HEK293 (cell line): Measurements from ENCODE around the gene LIPA.
A peak's percentile ranks its signal among the peaks of the same experiment; 100 is the strongest.

Experiments
- CTCF ChIA-PET: fragments of 350-600 bp; formaldehyde crosslinking; extraction: SDS; loops from one replicate; lab custom pipeline; 2021; ENCODE audit warnings: antibody characterized with exemption; lab: Yijun Ruan, JAX
- POLR2A ChIA-PET: fragments of 300-600 bp; formaldehyde crosslinking; extraction: SDS; loops from one replicate; lab custom pipeline; 2020; ENCODE audit warnings: antibody characterized with exemption, inconsistent platforms; lab: Yijun Ruan, JAX
- H3K27ac ChIP-seq: fragments of 200-500 bp; sonication (Bioruptor generic); 2 replicates; pipeline ENCODE4 v1.5.1; 2014; ENCODE audit warnings: low read depth, low read length, control low read depth, inconsistent platforms; ENCODE audit errors: extremely low read depth
- H3K36me3 ChIP-seq, 2 experiments: fragments of 200-500 bp in 1 of 2; sonication (Bioruptor generic) in 1 of 2; 1 replicate in 1 of 2; 2 replicates in 1 of 2; pipeline ENCODE4 v1.5.1; 2014 to 2017; ENCODE audit warnings: inconsistent platforms in 2 of 2, low read length in 2 of 2; ENCODE audit not compliant: control insufficient read depth in 2 of 2, insufficient read depth in 1 of 2
- H3K4me1 ChIP-seq: fragments of 200-500 bp; sonication (Bioruptor generic); 2 replicates; pipeline ENCODE4 v1.5.1; 2014; ENCODE audit warnings: mild to moderate bottlenecking, low read length, inconsistent platforms; ENCODE audit not compliant: control insufficient read depth, insufficient read depth
- H3K4me3 ChIP-seq: 2 replicates; pipeline ENCODE4 v1.5.1; 2011; ENCODE audit warnings: low read depth, mild to moderate bottlenecking, control low read depth, low read length, moderate library complexity
- H3K9me3 ChIP-seq: fragments of 200-500 bp; sonication (Bioruptor generic); 2 replicates; pipeline ENCODE4 v1.5.1; 2014; ENCODE audit warnings: low read depth, low read length, inconsistent platforms; ENCODE audit not compliant: control insufficient read depth, insufficient read depth
- EGR2 ChIP-seq: fragments of 450-650 bp; formaldehyde crosslinking; IDR thresholded peaks from 2 replicates; pipeline ENCODE4 v1.5.1; 2016; ENCODE audit warnings: low read depth, missing biosample characterization, missing genetic modification characterization
- FEZF1 ChIP-seq: fragments of 450-650 bp; formaldehyde crosslinking; IDR thresholded peaks from 2 replicates; pipeline ENCODE4 v1.5.1; 2016; ENCODE audit warnings: missing biosample characterization, missing genetic modification characterization
- GLIS2 ChIP-seq: fragments of 450-650 bp; formaldehyde crosslinking; IDR thresholded peaks from 2 replicates; pipeline ENCODE4 v1.5.1; 2016; ENCODE audit warnings: missing biosample characterization, missing genetic modification characterization
- HOXD13 ChIP-seq: sonication (generic); formaldehyde crosslinking; IDR thresholded peaks from 2 replicates; pipeline ENCODE4 v1.8.0; 2022; ENCODE audit warnings: missing genetic modification reagents, borderline replicate concordance
- KLF16 ChIP-seq: fragments of 450-650 bp; formaldehyde crosslinking; IDR thresholded peaks from 2 replicates; pipeline ENCODE4 v1.5.1; 2017; ENCODE audit warnings: missing biosample characterization, missing genetic modification characterization
- SP2 ChIP-seq: fragments of 450-650 bp; formaldehyde crosslinking; IDR thresholded peaks from 2 replicates; pipeline ENCODE4 v1.5.1; 2016; ENCODE audit warnings: missing biosample characterization, missing genetic modification characterization
- ZBTB8A ChIP-seq: fragments of 450-650 bp; formaldehyde crosslinking; IDR thresholded peaks from 2 replicates; pipeline ENCODE4 v1.5.1; 2016; ENCODE audit warnings: missing biosample characterization, missing genetic modification characterization
- ZFP37 ChIP-seq: fragments of 450-650 bp; formaldehyde crosslinking; IDR thresholded peaks from 2 replicates; pipeline ENCODE4 v1.5.1; 2016; ENCODE audit warnings: missing biosample characterization, missing genetic modification characterization
- ZNF202 ChIP-seq: fragments of 450-650 bp; formaldehyde crosslinking; IDR thresholded peaks from 2 replicates; pipeline ENCODE4 v1.5.1; 2016; ENCODE audit warnings: missing biosample characterization, missing genetic modification characterization, borderline replicate concordance
- ZNF214 ChIP-seq: fragments of 450-650 bp; formaldehyde crosslinking; IDR thresholded peaks from 2 replicates; pipeline ENCODE4 v1.5.1; 2017; ENCODE audit warnings: missing biosample characterization, mild to moderate bottlenecking, missing genetic modification characterization, borderline replicate concordance
- ZNF341 ChIP-seq: fragments of 450-650 bp; formaldehyde crosslinking; IDR thresholded peaks from 2 replicates; pipeline ENCODE4; 2016; ENCODE audit warnings: low read depth, missing biosample characterization, missing genetic modification characterization
- ZNF394 ChIP-seq: fragments of 450-650 bp; formaldehyde crosslinking; IDR thresholded peaks from 2 replicates; pipeline ENCODE4 v1.5.1; 2016; ENCODE audit warnings: missing biosample characterization, missing genetic modification characterization, mild to moderate bottlenecking, moderate library complexity, borderline replicate concordance
- ZNF521 ChIP-seq: fragments of 450-650 bp; formaldehyde crosslinking; IDR thresholded peaks from 2 replicates; pipeline ENCODE4 v1.5.1; 2017; ENCODE audit warnings: missing biosample characterization, mild to moderate bottlenecking, missing genetic modification characterization
- ZNF549 ChIP-seq: fragments of 450-650 bp; IDR thresholded peaks from 2 replicates; pipeline ENCODE4 v1.5.1; 2018; ENCODE audit warnings: missing biosample characterization, missing genetic modification characterization, mild to moderate bottlenecking, inconsistent platforms, moderate library complexity
- ZNF658 ChIP-seq: fragments of 450-650 bp; formaldehyde crosslinking; IDR thresholded peaks from 2 replicates; pipeline ENCODE4; 2016; ENCODE audit warnings: missing biosample characterization, missing genetic modification characterization
- ZNF660 ChIP-seq: fragments of 450-650 bp; IDR thresholded peaks from 2 replicates; pipeline ENCODE4 v1.5.1; 2018; ENCODE audit warnings: missing biosample characterization, mild to moderate bottlenecking, missing genetic modification characterization
- ZNF76 ChIP-seq: fragments of 450-650 bp; formaldehyde crosslinking; IDR thresholded peaks from 2 replicates; pipeline ENCODE4; 2016; ENCODE audit warnings: low read depth, missing biosample characterization, missing genetic modification characterization, borderline replicate concordance
- ZNF776 ChIP-seq: fragments of 450-650 bp; formaldehyde crosslinking; IDR thresholded peaks from 2 replicates; pipeline ENCODE4 v1.5.0; 2017; ENCODE audit warnings: missing biosample characterization, missing genetic modification characterization, borderline replicate concordance
- ZSCAN16 ChIP-seq: fragments of 450-650 bp; formaldehyde crosslinking; IDR thresholded peaks from 2 replicates; pipeline ENCODE4 v1.5.1; 2016; ENCODE audit warnings: missing biosample characterization, missing genetic modification characterization
- ZSCAN30 ChIP-seq: fragments of 450-650 bp; IDR thresholded peaks from 2 replicates; pipeline ENCODE4 v1.5.1; 2018; ENCODE audit warnings: missing biosample characterization, mild to moderate bottlenecking, missing genetic modification characterization, moderate library complexity
- TF ChIP-seq, protein P1 (sequence below): fragments of 450-650 bp; formaldehyde crosslinking; IDR thresholded peaks from 2 replicates; pipeline ENCODE4 v1.5.1; 2016; ENCODE audit warnings: missing biosample characterization, missing genetic modification characterization
- TF ChIP-seq, protein P2 (sequence below): fragments of 450-650 bp; formaldehyde crosslinking; IDR thresholded peaks from 2 replicates; pipeline ENCODE4 v1.5.1; 2017; ENCODE audit warnings: missing biosample characterization, missing genetic modification characterization
- TF ChIP-seq, protein P3 (sequence below): fragments of 450-650 bp; formaldehyde crosslinking; IDR thresholded peaks from 2 replicates; pipeline ENCODE4 v1.5.1; 2016; ENCODE audit warnings: missing biosample characterization, missing genetic modification characterization
- TF ChIP-seq, protein P4 (sequence below): fragments of 450-650 bp; IDR thresholded peaks from 2 replicates; pipeline ENCODE4 v1.5.1; 2018; ENCODE audit warnings: missing biosample characterization, mild to moderate bottlenecking, missing genetic modification characterization
- TF ChIP-seq, protein P5 (sequence below): fragments of 450-650 bp; formaldehyde crosslinking; IDR thresholded peaks from 2 replicates; pipeline ENCODE4 v1.5.1; 2016; ENCODE audit warnings: missing biosample characterization, missing genetic modification characterization
- TF ChIP-seq, protein P6 (sequence below): fragments of 450-650 bp; formaldehyde crosslinking; optimal IDR thresholded peaks from 2 replicates; pipeline ENCODE3; 2016; ENCODE audit warnings: missing biosample characterization, mild to moderate bottlenecking, missing genetic modification characterization

LIPA gene

DNA sequence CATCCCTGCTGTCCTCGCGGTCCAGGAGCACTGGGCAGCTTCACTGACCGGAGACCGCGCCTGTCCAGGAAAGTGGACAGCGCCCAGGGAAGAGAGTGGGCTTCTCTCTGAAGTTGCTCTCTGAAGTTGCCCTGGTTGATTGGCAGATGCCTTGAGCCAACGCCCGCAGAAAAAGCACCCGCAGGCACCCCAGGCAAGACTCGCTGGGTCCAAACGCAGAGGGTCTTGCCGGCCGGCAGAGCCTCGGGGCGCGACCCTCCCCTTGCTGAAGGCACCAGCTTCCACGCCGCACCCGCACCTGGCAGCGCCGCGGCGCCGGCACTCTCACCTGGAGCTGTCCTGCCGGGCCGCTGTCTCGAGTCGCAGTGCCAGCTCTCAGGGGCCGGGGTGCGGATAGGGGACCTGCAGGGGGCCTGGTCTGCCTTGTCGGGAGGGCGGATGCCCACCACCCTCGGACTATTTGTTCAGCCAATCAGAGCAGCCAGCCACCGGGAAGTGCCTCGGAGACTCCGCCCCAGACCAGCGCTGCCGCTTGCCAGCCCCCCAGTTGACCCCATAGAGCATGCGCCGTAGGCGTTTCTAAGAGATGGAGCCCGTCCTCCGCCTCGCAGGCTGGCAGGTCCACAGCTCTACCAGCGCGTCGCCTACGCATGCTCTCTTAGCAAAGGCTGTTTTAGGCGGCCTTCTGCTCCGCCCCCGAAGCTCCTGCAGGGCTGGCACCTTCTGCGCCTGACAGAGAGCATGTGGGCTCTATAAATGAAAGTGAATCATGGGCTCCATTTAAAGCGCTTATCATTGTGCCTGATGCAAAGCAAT is at the start of gene LIPA:
LIPA (minus strand) TSS at position 367 of the 816 bp plus-strand sequence. CDS start 4,127 bp downstream, outside the sequence.
- no peaks in the 10 kb centered on the region; a peak in 1 of 3 replicates for H3K36me3 ChIP-seq
- H3K27ac ChIP-seq, result peak within 1 kb of the TSS; percentile 63; the same call in 1 of the 2 replicates
- no peaks in the 10 kb centered on the region for H3K4me1 ChIP-seq
- no peaks in the 10 kb centered on the region for H3K9me3 ChIP-seq
- H3K4me3 ChIP-seq, result peak within 1 kb of the TSS; percentile 81
- POLR2A ChIA-PET, result interaction anchor here (0.5 to 1.8 kb wide), 8 partner anchors 18 to 335 kb away, joined by 3 to 7 read pairs (median 3); partner anchors contain the start of genes FAS and IFIT1
- CTCF ChIA-PET, result interaction anchor here (0.6 to 1.9 kb wide), 7 partner anchors 29 to 957 kb away, joined by 3 to 9 read pairs (median 4); no protein-coding TSS in a partner anchor
- peak; percentile 91 for TF ChIP-seq SP2 (tag by site-specific recombination)
- TF ChIP-seq ZSCAN30 (tag by site-specific recombination), result 0 out of 2 replicates have a peak, but pooled peaks have one; percentile 30
- peak; percentile 97 for TF ChIP-seq ZNF341 (tag by site-specific recombination)
- TF ChIP-seq ZNF660, result peak; percentile 35; the same call in 1 of the 2 replicates
- TF ChIP-seq ZNF202 (tag by site-specific recombination), result no peak
- TF ChIP-seq, protein P1, sequence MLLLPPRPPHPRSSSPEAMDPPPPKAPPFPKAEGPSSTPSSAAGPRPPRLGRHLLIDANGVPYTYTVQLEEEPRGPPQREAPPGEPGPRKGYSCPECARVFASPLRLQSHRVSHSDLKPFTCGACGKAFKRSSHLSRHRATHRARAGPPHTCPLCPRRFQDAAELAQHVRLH (tag by site-specific recombination), result 0 out of 2 replicates have a peak, but pooled peaks have one; percentile 41
- TF ChIP-seq, protein P2, sequence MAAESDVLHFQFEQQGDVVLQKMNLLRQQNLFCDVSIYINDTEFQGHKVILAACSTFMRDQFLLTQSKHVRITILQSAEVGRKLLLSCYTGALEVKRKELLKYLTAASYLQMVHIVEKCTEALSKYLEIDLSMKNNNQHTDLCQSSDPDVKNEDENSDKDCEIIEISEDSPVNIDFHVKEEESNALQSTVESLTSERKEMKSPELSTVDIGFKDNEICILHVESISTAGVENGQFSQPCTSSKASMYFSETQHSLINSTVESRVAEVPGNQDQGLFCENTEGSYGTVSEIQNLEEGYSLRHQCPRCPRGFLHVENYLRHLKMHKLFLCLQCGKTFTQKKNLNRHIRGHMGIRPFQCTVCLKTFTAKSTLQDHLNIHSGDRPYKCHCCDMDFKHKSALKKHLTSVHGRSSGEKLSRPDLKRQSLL, result peak; percentile 93
- TF ChIP-seq KLF16 (tag by site-specific recombination), result peak; percentile 76; the same call in 1 of the 2 replicates
- peak; percentile 93 for TF ChIP-seq ZNF549 (tag by site-specific recombination)
- no peak for TF ChIP-seq ZNF214
- TF ChIP-seq ZNF394, result peak; percentile 13; the same call in 1 of the 2 replicates
- no peak for TF ChIP-seq ZNF658 (tag by site-specific recombination)
- TF ChIP-seq ZBTB8A, result peak; percentile 86
- TF ChIP-seq HOXD13 (CRISPR knock-in tag), result no peak
- TF ChIP-seq FEZF1, result peak; percentile 54; the same call in 1 of the 2 replicates
- TF ChIP-seq, protein P3, sequence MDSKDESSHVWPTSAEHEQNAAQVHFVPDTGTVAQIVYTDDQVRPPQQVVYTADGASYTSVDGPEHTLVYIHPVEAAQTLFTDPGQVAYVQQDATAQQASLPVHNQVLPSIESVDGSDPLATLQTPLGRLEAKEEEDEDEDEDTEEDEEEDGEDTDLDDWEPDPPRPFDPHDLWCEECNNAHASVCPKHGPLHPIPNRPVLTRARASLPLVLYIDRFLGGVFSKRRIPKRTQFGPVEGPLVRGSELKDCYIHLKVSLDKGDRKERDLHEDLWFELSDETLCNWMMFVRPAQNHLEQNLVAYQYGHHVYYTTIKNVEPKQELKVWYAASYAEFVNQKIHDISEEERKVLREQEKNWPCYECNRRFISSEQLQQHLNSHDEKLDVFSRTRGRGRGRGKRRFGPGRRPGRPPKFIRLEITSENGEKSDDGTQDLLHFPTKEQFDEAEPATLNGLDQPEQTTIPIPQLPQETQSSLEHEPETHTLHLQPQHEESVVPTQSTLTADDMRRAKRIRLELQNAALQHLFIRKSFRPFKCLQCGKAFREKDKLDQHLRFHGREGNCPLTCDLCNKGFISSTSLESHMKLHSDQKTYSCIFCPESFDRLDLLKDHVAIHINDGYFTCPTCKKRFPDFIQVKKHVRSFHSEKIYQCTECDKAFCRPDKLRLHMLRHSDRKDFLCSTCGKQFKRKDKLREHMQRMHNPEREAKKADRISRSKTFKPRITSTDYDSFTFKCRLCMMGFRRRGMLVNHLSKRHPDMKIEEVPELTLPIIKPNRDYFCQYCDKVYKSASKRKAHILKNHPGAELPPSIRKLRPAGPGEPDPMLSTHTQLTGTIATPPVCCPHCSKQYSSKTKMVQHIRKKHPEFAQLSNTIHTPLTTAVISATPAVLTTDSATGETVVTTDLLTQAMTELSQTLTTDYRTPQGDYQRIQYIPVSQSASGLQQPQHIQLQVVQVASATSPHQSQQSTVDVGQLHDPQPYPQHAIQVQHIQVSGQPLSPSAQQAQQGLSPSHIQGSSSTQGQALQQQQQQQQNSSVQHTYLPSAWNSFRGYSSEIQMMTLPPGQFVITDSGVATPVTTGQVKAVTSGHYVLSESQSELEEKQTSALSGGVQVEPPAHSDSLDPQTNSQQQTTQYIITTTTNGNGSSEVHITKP, result no peak
- TF ChIP-seq ZNF76, result 0 out of 2 replicates have a peak, but pooled peaks have one; percentile 60
- TF ChIP-seq, protein P4, sequence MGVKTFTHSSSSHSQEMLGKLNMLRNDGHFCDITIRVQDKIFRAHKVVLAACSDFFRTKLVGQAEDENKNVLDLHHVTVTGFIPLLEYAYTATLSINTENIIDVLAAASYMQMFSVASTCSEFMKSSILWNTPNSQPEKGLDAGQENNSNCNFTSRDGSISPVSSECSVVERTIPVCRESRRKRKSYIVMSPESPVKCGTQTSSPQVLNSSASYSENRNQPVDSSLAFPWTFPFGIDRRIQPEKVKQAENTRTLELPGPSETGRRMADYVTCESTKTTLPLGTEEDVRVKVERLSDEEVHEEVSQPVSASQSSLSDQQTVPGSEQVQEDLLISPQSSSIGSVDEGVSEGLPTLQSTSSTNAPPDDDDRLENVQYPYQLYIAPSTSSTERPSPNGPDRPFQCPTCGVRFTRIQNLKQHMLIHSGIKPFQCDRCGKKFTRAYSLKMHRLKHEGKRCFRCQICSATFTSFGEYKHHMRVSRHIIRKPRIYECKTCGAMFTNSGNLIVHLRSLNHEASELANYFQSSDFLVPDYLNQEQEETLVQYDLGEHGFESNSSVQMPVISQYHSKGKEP (tag by site-specific recombination), result 0 out of 2 replicates have a peak, but pooled peaks have one; percentile 20
- TF ChIP-seq, protein P5, sequence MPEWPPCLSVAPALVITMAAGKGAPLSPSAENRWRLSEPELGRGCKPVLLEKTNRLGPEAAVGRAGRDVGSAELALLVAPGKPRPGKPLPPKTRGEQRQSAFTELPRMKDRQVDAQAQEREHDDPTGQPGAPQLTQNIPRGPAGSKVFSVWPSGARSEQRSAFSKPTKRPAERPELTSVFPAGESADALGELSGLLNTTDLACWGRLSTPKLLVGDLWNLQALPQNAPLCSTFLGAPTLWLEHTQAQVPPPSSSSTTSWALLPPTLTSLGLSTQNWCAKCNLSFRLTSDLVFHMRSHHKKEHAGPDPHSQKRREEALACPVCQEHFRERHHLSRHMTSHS, result no peak
- peak; percentile 91 for TF ChIP-seq EGR2 (tag by site-specific recombination)
- no peak for TF ChIP-seq ZNF776 (tag by site-specific recombination)
- TF ChIP-seq ZNF521 (tag by site-specific recombination), result no peak
- TF ChIP-seq, protein P6, sequence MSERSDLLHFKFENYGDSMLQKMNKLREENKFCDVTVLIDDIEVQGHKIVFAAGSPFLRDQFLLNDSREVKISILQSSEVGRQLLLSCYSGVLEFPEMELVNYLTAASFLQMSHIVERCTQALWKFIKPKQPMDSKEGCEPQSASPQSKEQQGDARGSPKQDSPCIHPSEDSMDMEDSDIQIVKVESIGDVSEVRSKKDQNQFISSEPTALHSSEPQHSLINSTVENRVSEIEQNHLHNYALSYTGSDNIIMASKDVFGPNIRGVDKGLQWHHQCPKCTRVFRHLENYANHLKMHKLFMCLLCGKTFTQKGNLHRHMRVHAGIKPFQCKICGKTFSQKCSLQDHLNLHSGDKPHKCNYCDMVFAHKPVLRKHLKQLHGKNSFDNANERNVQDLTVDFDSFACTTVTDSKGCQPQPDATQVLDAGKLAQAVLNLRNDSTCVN, result peak; percentile 46
- TF ChIP-seq ZFP37 (tag by site-specific recombination), result peak; percentile 65; the same call in 1 of the 2 replicates
- peak; percentile 98 for TF ChIP-seq GLIS2 (tag by site-specific recombination)
- no peak for TF ChIP-seq ZSCAN16 (tag by site-specific recombination)
